Thyroid gland (tissue), 4 donors: ENCODE measurements around the gene TNFRSF11A.

Experiments used
- POLR2A ChIP-seq, 2 donors: fragments of 450-650 bp; IDR thresholded peaks; one replicate each; pipeline ENCODE4 v1.6.1; 2017; ENCODE audit warnings: antibody characterized with exemption in 2 of 2, mild to moderate bottlenecking in 2 of 2, moderate library complexity in 1 of 2
- TF ChIP-seq, protein P1 (sequence below), 6 experiments: fragments of 200-600 bp in 3 of 6; fragments of 450-650 bp in 3 of 6; sonication (generic) in 3 of 6; IDR thresholded peaks; one replicate each; pipeline ENCODE4 v1.5.1; 2016 to 2019; ENCODE audit warnings: antibody characterized with exemption in 6 of 6, mild to moderate bottlenecking in 2 of 6, inconsistent platforms in 1 of 6, moderate library complexity in 1 of 6

DNA sequence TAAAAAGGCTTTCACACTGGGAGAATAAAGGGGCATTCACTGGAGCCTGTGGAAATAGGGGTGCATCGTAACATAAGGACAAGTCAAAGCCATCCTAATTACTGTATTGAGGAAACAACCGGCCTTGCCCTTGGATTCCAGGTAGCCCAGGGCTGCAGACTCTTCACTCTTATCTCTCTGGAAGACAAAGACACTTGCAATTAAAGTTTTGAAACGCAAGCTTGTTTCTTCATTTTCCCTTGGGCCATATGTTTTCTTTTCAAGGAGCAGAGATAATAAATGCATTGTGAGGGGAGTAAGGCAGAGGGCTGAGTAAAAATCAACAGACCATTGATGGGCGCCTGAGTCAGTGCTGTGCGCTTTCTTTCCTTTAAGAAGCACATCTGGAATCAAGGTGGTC, 11.5 kb downstream of the TNFRSF11A start:
- TF ChIP-seq, protein P1, sequence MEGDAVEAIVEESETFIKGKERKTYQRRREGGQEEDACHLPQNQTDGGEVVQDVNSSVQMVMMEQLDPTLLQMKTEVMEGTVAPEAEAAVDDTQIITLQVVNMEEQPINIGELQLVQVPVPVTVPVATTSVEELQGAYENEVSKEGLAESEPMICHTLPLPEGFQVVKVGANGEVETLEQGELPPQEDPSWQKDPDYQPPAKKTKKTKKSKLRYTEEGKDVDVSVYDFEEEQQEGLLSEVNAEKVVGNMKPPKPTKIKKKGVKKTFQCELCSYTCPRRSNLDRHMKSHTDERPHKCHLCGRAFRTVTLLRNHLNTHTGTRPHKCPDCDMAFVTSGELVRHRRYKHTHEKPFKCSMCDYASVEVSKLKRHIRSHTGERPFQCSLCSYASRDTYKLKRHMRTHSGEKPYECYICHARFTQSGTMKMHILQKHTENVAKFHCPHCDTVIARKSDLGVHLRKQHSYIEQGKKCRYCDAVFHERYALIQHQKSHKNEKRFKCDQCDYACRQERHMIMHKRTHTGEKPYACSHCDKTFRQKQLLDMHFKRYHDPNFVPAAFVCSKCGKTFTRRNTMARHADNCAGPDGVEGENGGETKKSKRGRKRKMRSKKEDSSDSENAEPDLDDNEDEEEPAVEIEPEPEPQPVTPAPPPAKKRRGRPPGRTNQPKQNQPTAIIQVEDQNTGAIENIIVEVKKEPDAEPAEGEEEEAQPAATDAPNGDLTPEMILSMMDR (IDR thresholded peaks at IDR 0.05) = no peak
- TF ChIP-seq POLR2A (IDR thresholded peaks at IDR 0.05) = no peak
